ENCODE data around the gene NEAT1. TPM values are rescaled to one million over a fixed set of nuclear protein-coding genes. Genes with fewer than 3 reads are reported as not detected.
A peak's percentile ranks its signal among the peaks of the same experiment; 100 is the strongest.

The NEAT1 gene
- total RNA-seq, 2 experiments from 2014 or later, result 593 to 683 TPM

GRCh38 chr11:65425971-65426838 is 3.6 kb downstream of the NEAT1 start:
- ChIA-PET CTCF (interaction anchor here (1.5 to 4.0 kb wide), 3 partner anchors 9 to 80 kb away, joined by 4 to 52 read pairs (median 9); partner anchors contain the start of gene MALAT1), POLR2A (interaction anchor here (1.1 to 17.4 kb wide), 8 partner anchors 7 to 197 kb away, joined by 3 to 4089 read pairs (median 17); partner anchors contain the start of genes FRMD8, MALAT1 and SLC25A45)
- DNase-seq, result peak; percentile 52
- intact Hi-C loops (cut with micrococcal nuclease), result loop anchor here (1.0 to 5.0 kb wide), 6 partner anchors 8 to 549 kb away; partner anchors contain the start of genes EHD1 and SLC25A45
- Mint-ChIP-seq H3K4me1 (ENCODE audit: low read depth) (peaks cover 59% of the 10 kb centered on the region), H3K27me3 (peaks cover 24% of the 10 kb centered on the region), H3K36me3 (peaks cover 76% of the 10 kb centered on the region), H3K4me3 (peak overlapping the region; percentile 97), H3K9me3 (peaks cover 14% of the 10 kb centered on the region), H3K27ac (peak overlapping the region; percentile 100)

GRCh38 chr11:65426839-65427690 is 4.5 kb downstream of the NEAT1 start:
- H3K9me3 Mint-ChIP-seq, result peaks cover 14% of the 10 kb centered on the region
- H3K4me1 Mint-ChIP-seq (ENCODE audit: low read depth), result peaks cover 67% of the 10 kb centered on the region
- DNase-seq, result peak; percentile 64
- peak overlapping the region; percentile 97 for H3K4me3 Mint-ChIP-seq
- H3K27me3 Mint-ChIP-seq, result peaks cover 24% of the 10 kb centered on the region
- intact Hi-C loops (cut with micrococcal nuclease), result loop anchor here (1.0 to 5.0 kb wide), 6 partner anchors 9 to 550 kb away; partner anchors contain the start of genes EHD1 and SLC25A45
- CTCF ChIA-PET, result interaction anchor here (1.6 to 2.3 kb wide), 2 partner anchors 10 to 80 kb away, joined by 8 to 9 read pairs; no protein-coding TSS in a partner anchor
- peaks cover 82% of the 10 kb centered on the region for H3K36me3 Mint-ChIP-seq
- POLR2A ChIA-PET, result interaction anchor here (1.1 to 17.4 kb wide), 5 partner anchors 8 to 73 kb away, joined by 4 to 4089 read pairs (median 175); partner anchors contain the start of gene MALAT1
- H3K27ac Mint-ChIP-seq, result peak overlapping the region; percentile 100

- ChIA-PET POLR2A (interaction anchor here (0.9 to 17.4 kb wide), 6 partner anchors 9 to 558 kb away, joined by 3 to 4089 read pairs (median 90); partner anchors contain the start of gene MALAT1), CTCF (interaction anchor here (1.1 to 2.3 kb wide), 3 partner anchors 11 to 71 kb away, joined by 3 to 8 read pairs (median 3); partner anchors contain the start of gene MALAT1)
- Mint-ChIP-seq H3K9me3 (peaks cover 9% of the 10 kb centered on the region), H3K4me3 (peak overlapping the region; percentile 97), H3K27ac (peak overlapping the region; percentile 100), H3K36me3 (peaks cover 81% of the 10 kb centered on the region), H3K27me3 (peaks cover 18% of the 10 kb centered on the region), H3K4me1 (ENCODE audit: low read depth) (peaks cover 70% of the 10 kb centered on the region)
- peak; percentile 77 for DNase-seq
- intact Hi-C loops (cut with micrococcal nuclease), result loop anchor here (2.0 to 5.0 kb wide), 3 partner anchors 49 to 551 kb away; partner anchors contain the start of gene EHD1
Observed at GRCh38 chr11:65427691-65428577, 5.3 kb downstream of the NEAT1 start.

- intact Hi-C loops (cut with micrococcal nuclease), result loop anchor here (1.0 to 5.0 kb wide), 2 partner anchors 8 to 551 kb away; partner anchors contain the start of gene EHD1
- POLR2A ChIA-PET, result interaction anchor here (0.9 to 17.4 kb wide), 4 partner anchors 10 to 559 kb away, joined by 3 to 4089 read pairs (median 216); partner anchors contain the start of gene MALAT1
- peaks cover 15% of the 10 kb centered on the region for H3K27me3 Mint-ChIP-seq
- DNase-seq, result no peak
- peaks cover 8% of the 10 kb centered on the region for H3K9me3 Mint-ChIP-seq
- H3K36me3 Mint-ChIP-seq, result peaks cover 80% of the 10 kb centered on the region
- CTCF ChIA-PET, result interaction anchor here (1.1 to 2.3 kb wide), 3 partner anchors 11 to 71 kb away, joined by 3 to 8 read pairs (median 3); partner anchors contain the start of gene MALAT1
- peak overlapping the region; percentile 100 for H3K27ac Mint-ChIP-seq
- H3K4me1 Mint-ChIP-seq (ENCODE audit: low read depth), result peaks cover 74% of the 10 kb centered on the region
- peak overlapping the region; percentile 97 for H3K4me3 Mint-ChIP-seq
Observed at GRCh38 chr11:65428578-65429067, 6.0 kb downstream of the NEAT1 start.

- ChIA-PET POLR2A (interaction anchor here (7.6 to 17.4 kb wide), 3 partner anchors 10 to 70 kb away, joined by 175 to 4089 read pairs (median 258); partner anchors contain the start of gene MALAT1), CTCF (interaction anchor here (1.0 to 2.3 kb wide), 5 partner anchors 11 to 73 kb away, joined by 3 to 18 read pairs (median 3); partner anchors contain the start of gene MALAT1)
- intact Hi-C loops (cut with micrococcal nuclease), result loop anchor here (1.0 to 5.0 kb wide), 2 partner anchors 9 to 552 kb away; partner anchors contain the start of gene EHD1
- peak overlapping the region; percentile 97 for H3K4me3 Mint-ChIP-seq
- peaks cover 76% of the 10 kb centered on the region for H3K4me1 Mint-ChIP-seq (ENCODE audit: low read depth)
- peak overlapping the region; percentile 100 for H3K27ac Mint-ChIP-seq
- H3K36me3 Mint-ChIP-seq, result peaks cover 77% of the 10 kb centered on the region
- H3K27me3 Mint-ChIP-seq, result peaks cover 11% of the 10 kb centered on the region
- peaks cover 5% of the 10 kb centered on the region for H3K9me3 Mint-ChIP-seq
- DNase-seq, result peak; percentile 59
Observed at GRCh38 chr11:65429068-65429681, 6.6 kb downstream of the NEAT1 start.

- no peaks in the 10 kb centered on the region for H3K9me3 Mint-ChIP-seq
- H3K36me3 Mint-ChIP-seq, result peaks cover 77% of the 10 kb centered on the region
- peak; percentile 71 for DNase-seq
- peaks cover 5% of the 10 kb centered on the region for H3K27me3 Mint-ChIP-seq
- peak overlapping the region; percentile 100 for H3K27ac Mint-ChIP-seq
- peaks cover 77% of the 10 kb centered on the region for H3K4me1 Mint-ChIP-seq (ENCODE audit: low read depth)
- POLR2A ChIA-PET, result interaction anchor here (0.9 to 17.4 kb wide), 7 partner anchors 11 to 70 kb away, joined by 3 to 4089 read pairs (median 7); partner anchors contain the start of gene MALAT1
- H3K4me3 Mint-ChIP-seq, result peak overlapping the region; percentile 97
- intact Hi-C loops (cut with micrococcal nuclease), result loop anchor here (1.0 to 5.0 kb wide), 3 partner anchors 10 to 553 kb away; partner anchors contain the start of gene EHD1
- CTCF ChIA-PET, result interaction anchor here (1.0 to 1.7 kb wide), 4 partner anchors 10 to 79 kb away, joined by 3 to 18 read pairs (median 4); no protein-coding TSS in a partner anchor
Observed at GRCh38 chr11:65429724-65430405, 7.3 kb downstream of the NEAT1 start.

- Mint-ChIP-seq H3K27ac (peak overlapping the region; percentile 100), H3K4me3 (peak overlapping the region; percentile 97), H3K9me3 (no peaks in the 10 kb centered on the region), H3K4me1 (ENCODE audit: low read depth) (peaks cover 85% of the 10 kb centered on the region), H3K27me3 (peaks cover 2% of the 10 kb centered on the region), H3K36me3 (peaks cover 76% of the 10 kb centered on the region)
- ChIA-PET CTCF (interaction anchor here (1.0 to 1.7 kb wide), 4 partner anchors 10 to 79 kb away, joined by 3 to 18 read pairs (median 4); no protein-coding TSS in a partner anchor), POLR2A (interaction anchor here (0.9 to 17.4 kb wide), 7 partner anchors 10 to 69 kb away, joined by 3 to 4089 read pairs (median 7); partner anchors contain the start of gene MALAT1)
- peak; percentile 51 for DNase-seq
- intact Hi-C loops (cut with micrococcal nuclease), result loop anchor here (1.0 kb wide), 2 partner anchors 9 to 47 kb away; no protein-coding TSS in a partner anchor
Observed at GRCh38 chr11:65430406-65431217, 8.0 kb downstream of the NEAT1 start.

GRCh38 chr11:65431451-65432099 is 9.0 kb downstream of the NEAT1 start:
- CTCF ChIA-PET, result interaction anchor here (1.5 kb wide), 1 partner anchor 15 kb away, joined by 10 read pairs; no protein-coding TSS in a partner anchor
- peak overlapping the region; percentile 78 for H3K27ac Mint-ChIP-seq
- no peaks in the 10 kb centered on the region for H3K9me3 Mint-ChIP-seq
- peak overlapping the region; percentile 62 for H3K4me3 Mint-ChIP-seq
- peaks cover 89% of the 10 kb centered on the region for H3K4me1 Mint-ChIP-seq (ENCODE audit: low read depth)
- H3K36me3 Mint-ChIP-seq, result peaks cover 75% of the 10 kb centered on the region
- peak; percentile 46 for DNase-seq
- POLR2A ChIA-PET, result interaction anchor here (1.0 to 1.5 kb wide), 4 partner anchors 8 to 74 kb away, joined by 3 to 14 read pairs (median 4); partner anchors contain the start of genes MALAT1 and NEAT1
- peaks cover 2% of the 10 kb centered on the region for H3K27me3 Mint-ChIP-seq
- intact Hi-C loops (cut with micrococcal nuclease), result loop anchor here (1.0 to 2.0 kb wide), 2 partner anchors 8 to 15 kb away; no protein-coding TSS in a partner anchor
